ENCODE data around the gene TM4SF1.
A peak's percentile ranks its signal among the peaks of the same experiment; 100 is the strongest.

TM4SF1 gene

GRCh38 chr3:149401926-149402310, 24.5 kb upstream of the TM4SF1 start:
- Histone ChIP-seq H3K4me1 (peaks cover 0 to 43% (median 13%) of the 10 kb centered on the region in 4 donors), H3K4me3 (no peak overlapping the region), H3K27ac (peak overlapping the region; percentile 74), H3K27me3 (no peaks in the 10 kb centered on the region), H3K9me3 (no peaks in the 10 kb centered on the region), H3K36me3 (no peaks in the 10 kb centered on the region)
- no peak for TF ChIP-seq CTCF (IDR thresholded peaks at IDR 0.05)
- intact Hi-C loops (cut with DNase I; ENCODE audit: low total_unique reads), result loop anchor here (5.0 kb wide), 1 partner anchor 70 kb away; the partner anchor contains the start of gene TM4SF4
- no peak for DNase-seq

GRCh38 chr3:149401212-149401925, 23.9 kb upstream of the TM4SF1 start:
- intact Hi-C loops (cut with DNase I; ENCODE audit: low total_unique reads), result loop anchor here (5.0 kb wide), 1 partner anchor 71 kb away; the partner anchor contains the start of gene TM4SF4
- no peaks in the 10 kb centered on the region for H3K9me3 ChIP-seq
- no peak overlapping the region for H3K4me3 ChIP-seq
- peaks cover 0 to 46% (median 13%) of the 10 kb centered on the region in 4 donors for H3K4me1 ChIP-seq
- peak overlapping the region; percentile 74 for H3K27ac ChIP-seq
- no peak for DNase-seq
- TF ChIP-seq CTCF (IDR thresholded peaks at IDR 0.05), result no peak
- H3K36me3 ChIP-seq, result no peaks in the 10 kb centered on the region
- no peaks in the 10 kb centered on the region for H3K27me3 ChIP-seq

GRCh38 chr3:149400645-149401044, 23.2 kb upstream of the TM4SF1 start:
- DNase-seq, result no peak
- intact Hi-C loops (cut with DNase I; ENCODE audit: low total_unique reads), result loop anchor here (5.0 kb wide), 1 partner anchor 72 kb away; the partner anchor contains the start of gene TM4SF4
- H3K4me1 ChIP-seq, result peaks cover 0 to 53% (median 19%) of the 10 kb centered on the region in 4 donors
- H3K9me3 ChIP-seq, result no peaks in the 10 kb centered on the region
- H3K36me3 ChIP-seq, result no peaks in the 10 kb centered on the region
- no peak for TF ChIP-seq CTCF (IDR thresholded peaks at IDR 0.05)
- H3K4me3 ChIP-seq, result no peak overlapping the region
- no peaks in the 10 kb centered on the region for H3K27me3 ChIP-seq
- peak overlapping the region; percentile 74 for H3K27ac ChIP-seq

GRCh38 chr3:149398296-149398695, 20.8 kb upstream of the TM4SF1 start:
- intact Hi-C loops (cut with DNase I; ENCODE audit: low total_unique reads), result no loop called here
- no peak overlapping the region for H3K4me3 ChIP-seq
- peaks cover 0 to 72% (median 35%) of the 10 kb centered on the region in 4 donors for H3K4me1 ChIP-seq
- H3K9me3 ChIP-seq, result no peaks in the 10 kb centered on the region
- no peaks in the 10 kb centered on the region for H3K27me3 ChIP-seq
- no peak for TF ChIP-seq CTCF (IDR thresholded peaks at IDR 0.05)
- H3K27ac ChIP-seq, result no peak overlapping the region
- H3K36me3 ChIP-seq, result no peaks in the 10 kb centered on the region
- no peak for DNase-seq

- H3K36me3 ChIP-seq, result no peaks in the 10 kb centered on the region
- peaks cover 0 to 67% (median 35%) of the 10 kb centered on the region in 4 donors for H3K4me1 ChIP-seq
- no peak for TF ChIP-seq CTCF (IDR thresholded peaks at IDR 0.05)
- H3K27me3 ChIP-seq, result no peaks in the 10 kb centered on the region
- peak overlapping the region in 1 of 2 donors; percentile 69 for H3K27ac ChIP-seq
- DNase-seq, result no peak
- intact Hi-C loops (cut with DNase I; ENCODE audit: low total_unique reads), result no loop called here
- no peaks in the 10 kb centered on the region for H3K9me3 ChIP-seq
- no peak overlapping the region for H3K4me3 ChIP-seq
These were observed 20.1 kb upstream of the TM4SF1 start for GRCh38 chr3:149397528-149397927.

Data from tibial artery (tissue), 4 donors.